ENCODE measurements around the gene KXD1. TPM values are rescaled to one million over a fixed set of nuclear protein-coding genes. Genes with fewer than 3 reads are reported as not detected.

The KXD1 gene, protein sequence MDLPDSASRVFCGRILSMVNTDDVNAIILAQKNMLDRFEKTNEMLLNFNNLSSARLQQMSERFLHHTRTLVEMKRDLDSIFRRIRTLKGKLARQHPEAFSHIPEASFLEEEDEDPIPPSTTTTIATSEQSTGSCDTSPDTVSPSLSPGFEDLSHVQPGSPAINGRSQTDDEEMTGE
- total RNA-seq, result 68.3 TPM
- long read RNA-seq, transcript KXD1-201 (5 exons, 1,426 nt), result major isoform, 60 of 99 reads
- long read RNA-seq, partial matches to known transcripts, result 4 of 99 reads
- long read RNA-seq, other reads (novel, unspliced or antisense), result 20 of 99 reads

DNA sequence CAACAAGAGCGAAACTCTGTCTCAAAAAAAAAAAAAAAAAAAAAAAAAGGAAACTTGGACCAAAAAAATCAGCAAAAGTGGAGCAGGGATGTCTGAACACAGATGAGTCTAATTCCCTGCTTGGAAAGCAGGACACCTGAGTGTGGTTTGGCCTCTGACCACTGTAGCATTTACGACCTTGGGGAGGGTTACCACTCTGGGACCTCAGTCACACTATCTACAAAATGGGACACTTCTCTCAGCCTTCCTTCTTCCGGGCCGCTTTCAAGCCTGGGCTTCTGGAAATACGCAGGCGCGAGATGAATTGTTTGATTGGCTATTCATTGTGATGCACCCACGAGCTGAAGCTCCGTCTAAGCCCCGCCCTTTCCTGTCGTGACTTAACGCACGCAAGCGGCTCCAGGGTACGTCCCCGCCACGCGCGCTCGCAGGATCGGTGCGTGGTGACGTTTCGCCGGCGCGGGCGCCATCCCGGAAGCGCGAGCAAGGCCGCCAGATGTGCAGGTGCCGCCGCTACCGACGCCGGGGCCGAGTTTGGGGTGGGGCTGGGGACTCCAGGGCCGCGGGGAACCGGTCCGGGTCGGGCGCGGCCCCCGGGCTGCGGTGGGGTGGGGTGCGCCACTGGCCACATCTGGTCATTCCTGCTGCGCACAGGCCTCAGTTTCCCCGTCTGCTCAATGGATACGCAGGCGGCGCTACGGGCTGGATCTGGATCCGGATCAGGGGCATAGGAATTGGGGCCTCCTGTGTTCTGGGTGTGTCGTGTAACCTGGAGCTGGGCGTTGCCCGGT lies at the start of gene KXD1:
Gene KXD1, plus strand, starts transcription at position 460 of the 791 bp plus-strand sequence. CDS start 4,187 bp downstream, outside the sequence.
- Histone ChIP-seq H3K4me3 (peak within 1 kb of the TSS; percentile 92), H3K9me3 (no peaks in the 10 kb centered on the region), H3K27me3 (no peaks in the 10 kb centered on the region), H3K27ac (peak within 1 kb of the TSS; percentile 91), H3K4me1 (peaks cover 5% of the 10 kb centered on the region), H3K36me3 (peaks cover 10% of the 10 kb centered on the region)
- ATAC-seq (peak; percentile 100), DNase-seq (peak; percentile 98)
- intact Hi-C loops (cut with DNase I), result no loop called here
- TF ChIP-seq, protein P1, sequence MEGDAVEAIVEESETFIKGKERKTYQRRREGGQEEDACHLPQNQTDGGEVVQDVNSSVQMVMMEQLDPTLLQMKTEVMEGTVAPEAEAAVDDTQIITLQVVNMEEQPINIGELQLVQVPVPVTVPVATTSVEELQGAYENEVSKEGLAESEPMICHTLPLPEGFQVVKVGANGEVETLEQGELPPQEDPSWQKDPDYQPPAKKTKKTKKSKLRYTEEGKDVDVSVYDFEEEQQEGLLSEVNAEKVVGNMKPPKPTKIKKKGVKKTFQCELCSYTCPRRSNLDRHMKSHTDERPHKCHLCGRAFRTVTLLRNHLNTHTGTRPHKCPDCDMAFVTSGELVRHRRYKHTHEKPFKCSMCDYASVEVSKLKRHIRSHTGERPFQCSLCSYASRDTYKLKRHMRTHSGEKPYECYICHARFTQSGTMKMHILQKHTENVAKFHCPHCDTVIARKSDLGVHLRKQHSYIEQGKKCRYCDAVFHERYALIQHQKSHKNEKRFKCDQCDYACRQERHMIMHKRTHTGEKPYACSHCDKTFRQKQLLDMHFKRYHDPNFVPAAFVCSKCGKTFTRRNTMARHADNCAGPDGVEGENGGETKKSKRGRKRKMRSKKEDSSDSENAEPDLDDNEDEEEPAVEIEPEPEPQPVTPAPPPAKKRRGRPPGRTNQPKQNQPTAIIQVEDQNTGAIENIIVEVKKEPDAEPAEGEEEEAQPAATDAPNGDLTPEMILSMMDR (IDR thresholded peaks at IDR 0.05), result no peak

DNA sequence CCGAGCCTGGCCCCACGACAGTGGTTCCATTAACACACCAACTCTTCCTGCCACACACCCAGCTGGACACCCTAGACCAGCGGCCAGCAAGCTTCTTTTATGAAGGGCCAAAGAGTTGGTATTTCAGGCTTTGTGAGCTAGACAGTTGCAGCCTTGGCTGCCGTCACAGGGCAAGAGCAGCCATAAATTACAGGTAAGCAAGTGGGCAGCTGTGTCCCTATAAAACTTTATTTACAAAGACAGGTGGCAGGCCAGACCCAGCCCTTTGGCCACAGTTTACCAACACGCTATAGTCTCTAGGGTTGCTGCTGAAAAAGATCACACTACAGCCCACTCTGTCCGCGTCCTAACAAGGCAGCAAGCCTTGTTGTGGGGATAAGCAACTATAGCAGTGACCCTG lies 49.1 kb upstream of the KXD1 start:
- ATAC-seq, result no peak
- H3K27me3 ChIP-seq, result no peaks in the 10 kb centered on the region
- H3K4me3 ChIP-seq, result no peak overlapping the region
- no peaks in the 10 kb centered on the region for H3K9me3 ChIP-seq
- no peak for DNase-seq
- H3K4me1 ChIP-seq, result peaks cover 63% of the 10 kb centered on the region
- peak overlapping the region; percentile 56 for H3K27ac ChIP-seq
- intact Hi-C loops (cut with DNase I), result no loop called here
- H3K36me3 ChIP-seq, result no peaks in the 10 kb centered on the region
- TF ChIP-seq, protein P1 (IDR thresholded peaks at IDR 0.05), result no peak

DNA sequence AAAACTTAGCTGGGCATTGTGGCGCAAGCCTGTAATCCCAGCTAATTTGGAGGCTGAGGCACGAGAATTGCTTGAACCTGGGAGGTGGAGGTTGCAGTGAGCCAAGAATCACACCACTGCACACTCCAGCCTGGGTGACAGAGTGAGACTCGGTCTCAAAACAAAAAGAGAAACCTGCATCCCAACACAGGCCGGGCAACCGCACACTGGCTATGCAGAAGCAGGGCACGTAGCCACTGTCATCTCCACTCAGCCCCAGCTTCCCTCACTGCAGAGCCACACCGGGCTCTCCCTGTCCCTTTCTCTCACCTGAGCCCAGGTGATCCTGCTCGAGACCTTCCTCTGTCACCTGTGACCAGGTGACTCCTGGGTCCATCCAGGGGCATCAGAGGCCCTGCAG lies 47.5 kb upstream of the KXD1 start:
- H3K9me3 ChIP-seq, result no peaks in the 10 kb centered on the region
- ATAC-seq (no peak), DNase-seq (no peak)
- no peak overlapping the region for H3K4me3 ChIP-seq
- no peaks in the 10 kb centered on the region for H3K27me3 ChIP-seq
- TF ChIP-seq, protein P1 (IDR thresholded peaks at IDR 0.05), result no peak
- peaks cover 61% of the 10 kb centered on the region for H3K4me1 ChIP-seq
- intact Hi-C loops (cut with DNase I), result no loop called here
- H3K36me3 ChIP-seq, result no peaks in the 10 kb centered on the region
- no peak overlapping the region for H3K27ac ChIP-seq

DNA sequence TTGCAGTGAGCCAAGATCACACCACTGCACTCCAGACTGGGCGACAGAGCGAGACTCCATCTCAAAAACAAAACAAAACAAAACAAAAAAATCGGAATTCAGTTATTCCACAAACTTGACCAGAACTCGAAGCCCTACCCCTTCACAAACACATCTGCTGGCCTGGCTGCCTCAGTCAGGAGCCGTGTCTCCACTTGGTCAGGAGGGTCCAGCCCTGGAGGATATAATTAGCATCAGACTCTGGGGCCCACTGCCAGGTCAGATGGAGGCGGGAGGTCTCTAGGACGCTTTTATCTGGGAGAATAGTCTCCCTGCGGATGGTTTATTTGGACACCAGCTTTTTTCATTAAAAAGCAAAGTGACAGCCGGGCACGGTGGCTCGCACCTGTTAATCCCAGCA lies 43.8 kb upstream of the KXD1 start:
- Histone ChIP-seq H3K4me1 (peaks cover 48% of the 10 kb centered on the region), H3K9me3 (no peaks in the 10 kb centered on the region), H3K27ac (peak overlapping the region; percentile 6), H3K27me3 (no peaks in the 10 kb centered on the region), H3K4me3 (no peak overlapping the region), H3K36me3 (no peaks in the 10 kb centered on the region)
- ATAC-seq, result no peak
- no peak for DNase-seq
- TF ChIP-seq, protein P1 (IDR thresholded peaks at IDR 0.05), result no peak
- intact Hi-C loops (cut with DNase I), result no loop called here

DNA sequence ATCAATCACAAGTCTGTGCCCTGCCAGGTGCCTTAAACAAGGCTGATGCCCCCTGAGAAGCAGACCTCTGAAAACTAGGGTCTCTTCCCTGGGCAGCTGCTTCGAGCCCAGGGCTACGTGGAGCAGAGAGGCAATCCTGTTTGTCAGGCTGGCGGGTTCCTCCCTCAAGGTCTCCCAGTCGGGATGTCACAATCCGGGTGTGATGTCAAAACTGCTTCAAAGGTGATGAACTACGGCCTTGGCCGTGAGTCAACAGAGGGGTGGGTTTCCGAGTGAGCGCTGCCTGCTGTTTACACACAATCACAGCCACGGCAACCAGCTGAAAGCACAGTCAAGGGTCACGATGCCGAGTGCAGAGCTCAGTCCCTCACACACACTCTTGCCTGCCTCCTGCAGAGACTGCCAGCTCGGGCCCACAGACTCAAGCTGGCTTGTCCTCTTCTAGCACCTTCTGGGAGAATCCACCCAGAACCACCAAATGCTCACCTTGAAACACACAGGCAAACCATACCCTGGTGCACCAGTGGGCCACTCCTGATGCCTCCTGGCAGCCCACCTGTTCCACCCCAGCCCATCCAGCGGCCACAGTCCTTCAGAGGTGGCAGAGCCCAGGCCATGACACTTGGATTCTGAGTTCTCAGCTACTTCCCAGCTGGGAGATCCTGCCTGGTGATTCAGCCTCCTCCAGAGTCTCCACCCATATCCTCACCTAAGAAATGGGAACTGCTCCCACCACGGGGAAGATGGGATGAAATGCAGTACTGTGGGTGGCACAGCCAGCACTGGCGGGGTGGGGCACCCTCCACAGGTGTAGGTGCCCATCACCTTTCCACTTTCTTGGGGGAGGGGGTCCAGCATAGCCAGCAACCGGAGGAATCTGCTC lies 42.6 kb upstream of the KXD1 start:
- peaks cover 54% of the 10 kb centered on the region for H3K4me1 ChIP-seq
- H3K36me3 ChIP-seq, result no peaks in the 10 kb centered on the region
- DNase-seq, result peak; percentile 81
- H3K9me3 ChIP-seq, result no peaks in the 10 kb centered on the region
- H3K4me3 ChIP-seq, result no peak overlapping the region
- TF ChIP-seq, protein P1 (IDR thresholded peaks at IDR 0.05), result no peak
- ATAC-seq, result peak; percentile 81
- peak overlapping the region; percentile 77 for H3K27ac ChIP-seq
- no peaks in the 10 kb centered on the region for H3K27me3 ChIP-seq
- intact Hi-C loops (cut with DNase I), result no loop called here
